Activated CD4-positive, alpha-beta T cell treated with anti-CD3 and anti-CD28 coated beads, Interleukin-2, amount 50 U/mL, for 4 hours (primary cell): Measurements from ENCODE around the gene UGGT1.

Source experiments
- DNase-seq, 2 experiments: peaks; one replicate each; pipeline ENCODE4 v3.0.0-alpha.2; 2020

The UGGT1 gene

GRCh38 chr2:128219891-128220290 is 128.9 kb downstream of the UGGT1 start:
- DNase-seq, result no peak

DNA sequence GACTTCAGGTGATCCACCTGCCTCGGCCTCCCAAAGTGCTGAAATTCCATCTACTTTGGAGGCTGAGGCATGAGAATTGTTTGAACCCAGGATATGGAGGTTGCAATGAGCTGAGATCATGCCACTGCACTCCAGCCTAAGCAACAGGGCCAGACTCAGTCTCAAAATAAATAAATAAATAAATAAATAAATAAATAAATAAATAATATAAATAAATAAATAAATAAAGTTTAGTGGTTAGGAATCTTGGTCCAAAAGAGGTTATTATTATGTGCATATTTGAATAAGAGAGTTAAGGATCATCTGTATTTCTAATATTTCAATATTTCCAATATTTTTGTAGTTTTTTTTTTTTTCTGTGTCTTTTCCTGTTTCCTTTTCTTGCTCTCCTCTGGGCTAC is 136.9 kb downstream of the UGGT1 start:
- DNase-seq, result no peak

DNA sequence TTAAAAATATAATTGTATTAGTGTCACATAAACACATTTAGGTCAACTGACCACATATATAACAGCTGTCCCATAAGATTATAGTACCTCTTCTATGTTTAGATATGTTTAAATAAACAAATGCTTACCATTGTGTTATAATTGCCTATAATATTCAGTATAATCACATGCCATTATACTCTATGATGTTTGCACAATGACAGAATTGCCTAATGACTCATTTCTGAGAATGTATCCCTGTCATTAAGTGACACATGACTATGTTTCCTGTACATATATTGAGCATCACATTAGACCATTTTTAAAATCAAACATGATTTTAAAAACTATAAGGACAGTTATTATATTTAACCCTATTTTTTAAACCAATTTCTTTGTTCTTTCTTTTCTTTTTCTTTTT is 137.9 kb downstream of the UGGT1 start:
- no peak for DNase-seq

- DNase-seq, result peak; percentile 78 to 81
Measured at GRCh38 chr2:128232965-128233789, 142.2 kb downstream of the UGGT1 start.

- no peak for DNase-seq
Measured at GRCh38 chr2:128233790-128234395, 142.9 kb downstream of the UGGT1 start.

- no peak for DNase-seq
Measured at GRCh38 chr2:128234613-128235012, 143.6 kb downstream of the UGGT1 start.

DNA sequence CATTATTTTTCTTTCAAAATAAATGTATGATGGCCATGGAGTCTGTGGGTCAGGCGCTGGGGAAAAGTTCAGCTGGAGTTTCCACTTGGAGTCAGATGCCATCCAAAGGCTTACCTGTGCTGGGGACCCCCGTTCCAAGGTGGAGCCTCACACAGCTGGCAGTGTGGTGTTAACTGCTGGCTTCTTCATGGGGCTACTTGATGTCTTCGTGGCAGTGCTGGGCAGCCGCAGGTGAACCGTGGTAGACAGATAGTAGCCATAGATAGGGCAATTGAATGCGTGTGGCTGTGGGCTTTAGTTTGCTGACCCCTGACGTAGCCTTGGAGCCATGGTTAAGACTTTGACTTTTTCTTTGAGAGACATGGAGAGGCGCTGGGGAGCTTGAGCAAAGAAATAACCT is 144.6 kb downstream of the UGGT1 start:
- DNase-seq, result no peak

- no peak for DNase-seq
Measured at GRCh38 chr2:128236491-128237035, 145.6 kb downstream of the UGGT1 start.

GRCh38 chr2:128237081-128237534 is 146.1 kb downstream of the UGGT1 start:
- DNase-seq, result no peak

GRCh38 chr2:128237911-128238697 is 147.1 kb downstream of the UGGT1 start:
- DNase-seq, result no peak

GRCh38 chr2:128241896-128242295 is 150.9 kb downstream of the UGGT1 start:
- DNase-seq, result no peak
